Measurements from ENCODE around the gene RPS23. TPM values are rescaled to one million over a fixed set of nuclear protein-coding genes. Genes with fewer than 3 reads are reported as not detected.

RPS23 gene
- total RNA-seq, 1 experiment from 2014 or later: 3,232 TPM

GRCh38 chr5:82244854-82245635 lies 33.1 kb downstream of the RPS23 start:
- no peak for DNase-seq (ENCODE audit: low spot score)

DNA sequence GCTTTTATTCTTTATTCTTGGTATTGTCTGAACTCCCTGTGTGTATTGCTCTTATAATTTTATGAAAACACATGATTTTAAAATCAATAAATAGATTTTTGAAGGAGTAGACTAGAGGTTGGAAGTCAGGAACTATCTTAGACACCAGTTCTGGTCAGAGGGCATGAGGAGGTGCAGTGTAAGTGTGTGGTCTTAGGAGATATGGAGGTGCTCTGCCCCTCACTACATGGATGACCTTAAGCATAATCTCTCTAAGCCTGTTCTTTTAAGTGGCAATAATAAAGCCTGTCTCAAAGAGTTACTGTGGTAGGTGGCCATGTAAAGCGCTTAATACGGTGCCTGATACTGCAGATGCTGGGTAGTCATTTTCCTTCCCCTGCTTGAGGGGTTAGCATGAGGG lies 34.0 kb downstream of the RPS23 start:
- no peak for DNase-seq (ENCODE audit: low spot score)

DNA sequence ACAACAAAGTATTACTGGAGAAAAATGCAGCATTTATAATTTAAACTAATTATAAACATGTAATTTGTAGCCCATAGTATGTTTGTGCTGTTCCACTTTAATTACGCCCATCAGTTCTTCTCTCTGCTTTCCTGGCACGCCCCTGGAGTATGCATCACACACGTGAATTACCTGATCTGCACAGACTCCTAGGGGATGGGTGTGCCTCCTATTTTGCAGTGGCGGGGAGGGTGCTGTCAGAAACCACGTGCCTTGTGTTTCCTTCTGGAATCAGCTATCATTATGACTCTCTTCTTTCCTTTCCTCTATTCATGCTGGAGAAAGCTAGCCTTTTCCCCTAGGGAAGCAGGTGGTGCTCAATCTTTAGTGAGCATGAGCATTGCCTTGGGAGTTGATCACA lies 43.3 kb downstream of the RPS23 start:
- DNase-seq (ENCODE audit: low spot score): no peak

- DNase-seq (ENCODE audit: low spot score): peak; percentile 62
Observed at GRCh38 chr5:82225525-82226172, 52.5 kb downstream of the RPS23 start.
